Stomach smooth muscle (tissue), 2 donors: ENCODE results near the gene GMEB2.
"Not testable (repeated sequence)": the region's sequence is repeated elsewhere in the genome, so short reads cannot be mapped to it uniquely, and the experiment has no call there.

Source experiments
- H3K27ac ChIP-seq: one replicate; pipeline ENCODE4 v1.7.0; 2013; ENCODE audit warnings: mild to moderate bottlenecking, low read length, inconsistent platforms
- H3K27me3 ChIP-seq, 2 donors: one replicate each; pipeline ENCODE4 v1.7.0; 2013; ENCODE audit warnings: low read length in 2 of 2; ENCODE audit not compliant: insufficient read depth in 2 of 2, control insufficient read depth in 1 of 2
- H3K36me3 ChIP-seq, 2 donors: one replicate each; pipeline ENCODE4 v1.7.0; 2013; ENCODE audit warnings: low read length in 2 of 2; ENCODE audit not compliant: control insufficient read depth in 2 of 2, insufficient read depth in 2 of 2
- H3K4me1 ChIP-seq: one replicate; pipeline ENCODE4 v1.7.0; 2013; ENCODE audit warnings: low read length; ENCODE audit not compliant: control insufficient read depth, insufficient read depth
- H3K4me3 ChIP-seq, 2 donors: one replicate each; pipeline ENCODE4 v1.7.0; 2013; ENCODE audit warnings: low read length in 2 of 2
- H3K9ac ChIP-seq, 2 donors: one replicate each; pipeline ENCODE4 v1.7.0; 2013; ENCODE audit warnings: low read length in 2 of 2, mild to moderate bottlenecking in 1 of 2
- H3K9me3 ChIP-seq, 2 donors: one replicate each; pipeline ENCODE4 v1.7.0; 2013; ENCODE audit warnings: low read length in 2 of 2; ENCODE audit not compliant: control insufficient read depth in 2 of 2
- donor health status: healthy.
- donor health status: Pancreatic carcinoma.

The GMEB2 gene

DNA sequence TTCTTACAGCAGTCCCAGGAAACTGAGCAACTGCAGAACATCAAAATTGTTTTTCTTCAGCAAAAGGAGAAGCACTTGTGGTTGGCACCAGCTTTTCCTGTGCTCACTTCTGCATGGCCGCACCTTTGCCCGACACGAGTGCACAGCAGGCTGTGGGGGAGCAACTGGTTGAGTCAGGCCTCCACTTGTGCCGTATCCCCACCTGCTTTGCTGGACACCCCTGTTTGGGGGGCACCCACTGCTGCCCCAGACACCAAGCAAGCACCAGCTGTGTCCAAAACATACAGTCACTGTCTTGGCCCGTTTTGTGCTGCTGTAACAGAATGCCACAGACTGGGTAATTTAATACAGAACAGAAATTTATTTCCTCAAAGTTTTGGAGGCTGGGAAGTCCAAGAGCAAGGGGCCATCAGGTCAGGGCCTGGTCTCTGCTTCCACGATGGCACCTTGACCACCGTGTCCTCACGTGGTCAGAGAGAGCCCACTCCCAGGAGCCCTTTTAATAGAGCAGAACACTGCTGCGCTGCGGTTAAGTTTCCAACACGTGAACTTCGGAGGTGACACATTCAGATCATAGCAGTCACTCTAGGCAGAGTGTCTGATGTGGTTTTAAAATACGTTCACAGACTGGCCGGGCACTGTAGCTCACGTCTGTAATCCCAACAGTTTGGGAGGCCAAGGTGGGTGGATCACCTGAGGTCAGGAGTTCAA lies 8.7 kb upstream of the GMEB2 start:
- Histone ChIP-seq H3K36me3 (no peaks in the 10 kb centered on the region), H3K4me1 (no peaks in the 10 kb centered on the region), H3K27me3 (no peaks in the 10 kb centered on the region), H3K27ac (no peak overlapping the region), H3K9ac (no peak overlapping the region), H3K4me3 (no peak overlapping the region), H3K9me3 (no peaks in the 10 kb centered on the region)

DNA sequence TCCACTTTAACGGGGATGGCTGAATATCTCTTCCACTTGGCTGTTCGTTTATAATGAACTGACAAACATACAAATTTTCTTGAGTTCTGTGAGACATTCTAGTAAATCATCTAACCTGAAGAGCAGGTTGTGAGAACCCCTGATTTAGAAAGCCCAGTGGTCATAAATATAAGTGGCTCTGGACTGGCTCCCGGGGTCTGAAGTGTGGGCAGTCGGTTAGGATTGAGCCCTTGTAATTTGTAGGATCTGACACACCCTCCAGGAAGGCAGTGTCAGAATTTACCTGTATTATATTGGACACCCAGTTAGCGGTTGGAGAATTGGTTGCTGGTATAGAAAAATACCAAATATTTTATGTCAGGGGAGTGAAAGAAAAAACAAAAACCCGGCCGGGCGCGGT lies 6.8 kb upstream of the GMEB2 start:
- no peaks in the 10 kb centered on the region for H3K27me3 ChIP-seq
- H3K4me1 ChIP-seq: peaks cover 6% of the 10 kb centered on the region
- no peak overlapping the region for H3K27ac ChIP-seq
- H3K9me3 ChIP-seq: no peaks in the 10 kb centered on the region
- H3K36me3 ChIP-seq: no peaks in the 10 kb centered on the region
- H3K4me3 ChIP-seq: no peak overlapping the region
- no peak overlapping the region for H3K9ac ChIP-seq

DNA sequence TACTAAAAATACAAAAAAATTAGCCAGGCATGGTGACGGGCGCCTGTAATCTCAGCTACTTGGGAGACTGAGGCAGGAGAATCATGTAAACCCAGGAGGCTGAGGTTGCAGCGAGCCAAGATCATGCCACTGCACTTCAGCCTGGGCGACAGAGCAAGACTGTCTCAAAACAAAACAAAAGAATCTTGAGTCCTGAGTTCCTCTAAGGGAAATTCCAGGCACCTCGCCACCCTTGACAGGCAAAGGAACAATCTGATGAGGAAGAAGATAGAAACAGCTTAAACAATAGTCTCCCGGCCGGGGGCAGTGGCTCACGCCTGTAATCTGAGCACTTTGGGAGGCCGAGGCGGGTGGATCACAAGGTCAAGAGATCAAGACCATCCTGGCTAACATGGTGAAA lies 4.5 kb upstream of the GMEB2 start:
- not testable (repeated sequence) for H3K9me3 ChIP-seq, H3K9ac ChIP-seq, H3K4me3 ChIP-seq, H3K27ac ChIP-seq, H3K36me3 ChIP-seq, H3K27me3 ChIP-seq
- H3K4me1 ChIP-seq: peaks cover 14% of the 10 kb centered on the region

DNA sequence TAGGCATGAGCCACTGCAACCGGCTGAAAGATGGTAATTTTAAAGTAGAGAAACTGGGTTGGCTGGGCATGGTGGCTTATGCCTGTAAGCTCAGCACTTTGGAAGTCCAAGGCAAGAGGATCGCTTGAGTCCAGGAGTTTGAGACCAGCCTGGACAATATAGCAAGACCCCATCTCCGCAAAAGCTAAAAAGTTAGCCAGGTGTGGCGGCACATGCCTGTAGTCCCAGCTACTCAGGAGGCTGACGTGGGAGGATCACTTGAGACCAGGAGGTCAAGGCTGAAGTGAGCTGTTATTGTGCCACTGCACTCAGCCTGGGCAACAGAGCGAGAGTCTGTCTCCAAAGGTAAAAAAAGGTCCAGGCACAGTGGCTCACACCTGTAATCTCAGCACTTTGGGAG lies 4.1 kb upstream of the GMEB2 start:
- not testable (repeated sequence) for H3K9ac ChIP-seq, H3K27ac ChIP-seq, H3K9me3 ChIP-seq, H3K36me3 ChIP-seq, H3K4me3 ChIP-seq, H3K27me3 ChIP-seq
- H3K4me1 ChIP-seq: peaks cover 15% of the 10 kb centered on the region

DNA sequence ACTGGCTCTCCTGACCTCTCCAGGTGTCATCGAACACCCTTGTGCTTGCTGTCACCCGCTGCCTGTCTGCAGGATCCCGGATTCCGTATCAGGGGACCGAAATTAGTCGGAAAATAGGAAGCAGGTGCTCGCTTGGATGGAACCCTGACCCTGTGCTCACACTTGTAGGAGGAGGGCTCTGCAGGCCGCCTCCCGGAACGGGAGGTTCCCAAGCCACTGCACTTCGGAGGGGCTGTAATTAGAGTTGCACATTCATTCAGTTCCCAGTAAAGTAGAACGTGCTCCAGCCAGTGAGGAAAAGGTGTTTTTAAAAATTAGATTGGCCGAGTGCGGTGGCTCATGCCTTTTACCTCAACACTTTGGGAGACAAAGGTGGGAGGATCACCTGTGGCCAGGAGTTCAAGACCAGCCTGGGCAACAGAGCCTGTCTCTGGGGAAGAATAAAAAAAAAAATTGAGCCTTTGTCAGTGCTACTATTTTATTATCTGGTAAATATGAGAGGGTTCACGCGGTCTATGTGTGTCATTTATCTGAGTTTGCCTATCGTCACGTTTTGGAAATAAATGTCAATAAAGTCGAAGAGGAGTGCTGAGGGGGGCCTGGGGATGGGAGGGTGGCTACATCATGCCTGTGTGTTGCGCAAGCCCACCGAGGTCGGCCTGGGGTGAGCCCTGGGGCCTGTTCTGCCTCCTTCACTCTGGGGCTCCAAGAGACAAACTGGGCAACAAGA lies 1.5 kb upstream of the GMEB2 start:
- peak overlapping the region; percentile 69 to 85 for H3K9ac ChIP-seq
- H3K27ac ChIP-seq: no peak overlapping the region
- no peaks in the 10 kb centered on the region for H3K9me3 ChIP-seq
- no peaks in the 10 kb centered on the region for H3K27me3 ChIP-seq
- peak overlapping the region; percentile 73 to 93 for H3K4me3 ChIP-seq
- H3K4me1 ChIP-seq: peaks cover 19% of the 10 kb centered on the region
- no peaks in the 10 kb centered on the region for H3K36me3 ChIP-seq

DNA sequence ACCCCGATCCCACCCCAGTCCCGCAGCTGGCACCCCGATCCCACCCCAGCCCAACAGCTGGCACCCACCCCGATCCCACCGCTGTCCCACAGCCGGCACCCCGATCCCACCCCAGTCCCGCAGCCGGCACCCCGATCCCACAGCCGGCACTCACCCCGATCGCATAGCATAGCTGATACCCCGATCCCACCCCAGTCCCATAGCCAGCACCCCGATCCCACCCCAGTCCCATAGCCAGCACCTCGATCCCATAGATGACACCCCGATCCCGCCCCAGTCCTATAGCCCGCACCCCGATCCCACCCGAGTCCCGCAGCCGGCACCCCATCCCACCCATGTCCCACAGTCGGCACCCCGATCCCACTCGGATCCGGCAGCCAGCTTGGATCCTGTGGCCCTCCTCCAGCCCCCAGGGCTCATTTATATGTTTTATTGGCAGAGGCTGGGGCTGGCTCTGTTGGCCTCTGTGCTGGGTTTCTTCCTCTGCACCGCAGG lies 897 bp upstream of the GMEB2 start:
- H3K9me3 ChIP-seq: no peaks in the 10 kb centered on the region
- peak overlapping the region; percentile 69 to 85 for H3K9ac ChIP-seq
- H3K4me3 ChIP-seq: peak overlapping the region; percentile 73 to 93
- H3K4me1 ChIP-seq: peaks cover 19% of the 10 kb centered on the region
- no peaks in the 10 kb centered on the region for H3K27me3 ChIP-seq
- no peaks in the 10 kb centered on the region for H3K36me3 ChIP-seq
- H3K27ac ChIP-seq: no peak overlapping the region

DNA sequence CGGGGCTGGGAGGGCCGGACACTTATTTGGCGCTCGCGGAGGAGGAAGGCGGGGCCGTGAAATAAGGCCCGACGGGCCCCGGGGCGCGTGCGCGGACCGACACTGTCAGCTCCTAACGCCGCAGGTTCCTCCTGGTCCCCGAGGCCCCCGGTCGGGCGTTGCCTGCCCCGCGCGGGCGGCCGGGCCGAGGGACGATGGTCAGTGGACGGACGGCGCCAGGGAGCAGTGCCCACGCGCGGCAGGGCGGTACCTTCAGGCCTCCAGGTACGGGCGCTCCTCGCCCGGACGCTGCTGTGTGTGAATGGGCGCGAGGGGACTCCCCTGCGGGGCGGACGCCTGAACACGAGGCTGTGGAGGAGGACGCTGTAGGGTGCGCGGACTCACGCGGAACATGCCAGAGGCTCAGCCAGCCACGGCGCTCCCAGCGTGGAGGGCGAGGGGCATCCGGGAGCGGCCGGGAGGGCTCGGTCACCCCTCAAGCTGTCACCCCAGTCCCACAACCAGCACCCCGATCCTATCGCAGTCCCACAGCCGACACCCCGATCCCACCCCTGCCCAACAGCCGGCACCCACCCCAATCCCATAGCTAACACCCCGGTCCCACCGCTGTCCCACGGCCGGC lies 339 bp upstream of the GMEB2 start:
- Histone ChIP-seq H3K36me3 (no peaks in the 10 kb centered on the region), H3K9me3 (no peaks in the 10 kb centered on the region), H3K4me1 (peaks cover 19% of the 10 kb centered on the region), H3K27me3 (no peaks in the 10 kb centered on the region), H3K9ac (peak overlapping the region; percentile 84 to 85), H3K4me3 (peak overlapping the region; percentile 73 to 93), H3K27ac (peak overlapping the region; percentile 80)

DNA sequence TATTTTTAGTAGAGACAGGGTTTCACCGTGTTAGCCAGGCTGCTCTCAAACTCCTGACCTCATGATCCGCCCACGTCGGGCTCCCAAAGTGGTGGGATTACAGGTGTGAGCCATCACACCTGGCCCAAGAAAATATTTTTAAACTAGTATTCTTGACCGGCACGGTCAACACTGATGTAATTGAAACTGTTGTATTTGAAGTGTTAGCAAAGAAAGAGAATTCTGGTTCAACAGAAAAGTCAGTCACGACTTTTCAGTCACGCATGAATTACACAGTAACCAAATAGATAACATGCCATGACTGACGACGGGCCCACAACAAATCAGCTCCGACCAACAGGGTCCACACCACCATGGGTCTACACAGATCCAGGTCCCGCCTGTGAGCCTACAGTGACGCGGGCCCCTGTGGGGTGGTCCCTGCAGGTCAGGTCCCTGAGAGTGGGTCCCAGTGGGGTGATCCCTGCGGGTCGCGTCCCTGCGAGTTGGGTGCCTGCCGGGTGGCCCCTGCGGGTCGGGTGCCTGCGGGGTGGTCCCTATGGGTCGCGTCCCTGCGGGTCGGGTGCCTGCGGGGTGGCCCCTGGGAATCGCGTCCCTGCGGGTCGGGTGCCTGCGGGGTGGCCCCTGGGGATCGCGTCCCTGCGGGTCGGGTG lies 1.0 kb downstream of the GMEB2 start:
- peak overlapping the region; percentile 74 to 93 for H3K4me3 ChIP-seq
- peak overlapping the region; percentile 87 to 94 for H3K9ac ChIP-seq
- H3K27ac ChIP-seq: peak overlapping the region; percentile 84
- no peaks in the 10 kb centered on the region for H3K27me3 ChIP-seq
- no peaks in the 10 kb centered on the region for H3K36me3 ChIP-seq
- H3K4me1 ChIP-seq: peaks cover 19% of the 10 kb centered on the region
- H3K9me3 ChIP-seq: no peaks in the 10 kb centered on the region

DNA sequence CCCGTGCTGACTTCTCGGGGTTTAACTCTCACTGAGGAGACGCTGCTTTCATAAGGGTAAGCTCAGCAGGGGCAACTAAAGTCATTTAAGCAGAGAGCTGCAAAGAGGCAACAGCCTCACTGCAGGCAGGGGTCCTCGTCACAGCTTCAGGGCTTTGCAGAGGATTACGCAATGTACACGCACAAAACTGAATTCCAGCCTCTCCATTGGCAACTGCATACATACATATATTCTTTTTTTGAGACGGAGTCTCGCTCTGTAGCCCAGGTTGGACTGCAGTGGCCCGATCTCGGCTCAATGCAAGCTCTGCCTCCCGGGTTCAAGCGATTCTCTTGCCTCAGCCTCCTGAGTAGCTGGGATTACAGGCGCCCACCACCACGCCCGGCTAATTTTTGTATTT lies 2.4 kb downstream of the GMEB2 start:
- Histone ChIP-seq H3K4me3 (no peak overlapping the region), H3K9me3 (no peaks in the 10 kb centered on the region), H3K36me3 (no peaks in the 10 kb centered on the region), H3K27ac (no peak overlapping the region), H3K4me1 (peaks cover 17% of the 10 kb centered on the region), H3K27me3 (no peaks in the 10 kb centered on the region), H3K9ac (no peak overlapping the region)

DNA sequence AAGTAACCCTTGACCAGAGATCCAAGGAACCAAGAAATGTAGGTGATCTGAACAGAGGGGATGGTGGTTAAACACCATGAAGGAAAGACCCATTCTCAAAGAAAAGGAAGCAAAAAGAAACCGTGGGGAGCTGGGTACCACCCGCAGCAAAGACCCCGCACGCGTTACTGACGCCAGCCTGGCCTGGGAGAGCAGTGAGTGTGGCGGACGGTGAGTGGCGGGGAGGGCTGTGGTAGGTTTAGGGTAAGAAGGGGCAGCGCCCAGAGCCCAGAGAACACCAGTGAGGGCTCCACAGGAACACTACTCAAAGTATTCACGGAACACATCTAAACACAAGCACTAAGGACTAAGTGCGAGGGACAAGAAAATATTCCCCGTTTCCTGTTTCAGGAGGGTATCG lies 4.2 kb downstream of the GMEB2 start:
- Histone ChIP-seq H3K36me3 (peaks cover 7 to 9% of the 10 kb centered on the region in 2 donors), H3K27me3 (no peaks in the 10 kb centered on the region), H3K27ac (no peak overlapping the region), H3K4me1 (peaks cover 5% of the 10 kb centered on the region), H3K9me3 (no peaks in the 10 kb centered on the region), H3K4me3 (no peak overlapping the region), H3K9ac (no peak overlapping the region)
